ENCODE results near the gene TRIP12. TPM values are rescaled to one million over a fixed set of nuclear protein-coding genes. Genes with fewer than 3 reads are reported as not detected.

TRIP12 gene
- total RNA-seq, 1 experiment from 2014 or later, result 368 TPM

DNA sequence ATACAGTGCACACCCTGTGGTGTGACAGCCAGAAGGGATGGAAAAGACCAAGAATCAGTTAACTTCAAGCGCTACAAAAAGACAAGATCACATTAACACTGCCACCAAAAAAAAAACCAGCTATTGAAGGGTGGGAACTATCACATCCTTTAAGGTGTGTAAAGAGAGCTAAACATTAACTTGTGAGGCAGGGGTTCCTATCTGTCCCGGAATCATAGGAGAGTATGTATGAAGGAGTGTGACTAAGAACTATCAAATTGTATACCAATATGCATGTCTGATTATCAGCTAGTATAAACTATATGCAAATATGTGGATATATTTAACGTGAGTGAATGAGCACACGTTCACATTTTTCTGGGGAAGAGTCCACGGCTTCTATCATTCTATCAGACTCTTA lies 119.0 kb downstream of the TRIP12 start:
- no peaks in the 10 kb centered on the region for H3K27me3 ChIP-seq (ENCODE audit: control insufficient read depth, insufficient read depth, low read length)
- no peaks in the 10 kb centered on the region for H3K4me1 ChIP-seq (ENCODE audit: control insufficient read depth, insufficient read depth, low read length)
- ATAC-seq (no peak), DNase-seq (ENCODE audit: low read depth, low spot score) (no peak)
- no peak overlapping the region for H3K4me3 ChIP-seq (ENCODE audit: low read depth in 2 of 2, low read length in 2 of 2)
- TF ChIP-seq SIN3A (IDR thresholded peaks at IDR 0.05; ENCODE audit: borderline replicate concordance, insufficient read depth, low read depth, low read length), result no peak
- TF ChIP-seq TCF7L2 (IDR thresholded peaks at IDR 0.05; ENCODE audit: low read depth, low read length), result no peak
- no peak for TF ChIP-seq POLR2AphosphoS5 (IDR thresholded peaks at IDR 0.05; ENCODE audit: low read depth, low read length)
- TF ChIP-seq REST (IDR thresholded peaks at IDR 0.05; ENCODE audit: insufficient read depth in 1 of 2, low read depth in 2 of 2, low read length in 1 of 2), result no peak
- TF ChIP-seq, protein P1, sequence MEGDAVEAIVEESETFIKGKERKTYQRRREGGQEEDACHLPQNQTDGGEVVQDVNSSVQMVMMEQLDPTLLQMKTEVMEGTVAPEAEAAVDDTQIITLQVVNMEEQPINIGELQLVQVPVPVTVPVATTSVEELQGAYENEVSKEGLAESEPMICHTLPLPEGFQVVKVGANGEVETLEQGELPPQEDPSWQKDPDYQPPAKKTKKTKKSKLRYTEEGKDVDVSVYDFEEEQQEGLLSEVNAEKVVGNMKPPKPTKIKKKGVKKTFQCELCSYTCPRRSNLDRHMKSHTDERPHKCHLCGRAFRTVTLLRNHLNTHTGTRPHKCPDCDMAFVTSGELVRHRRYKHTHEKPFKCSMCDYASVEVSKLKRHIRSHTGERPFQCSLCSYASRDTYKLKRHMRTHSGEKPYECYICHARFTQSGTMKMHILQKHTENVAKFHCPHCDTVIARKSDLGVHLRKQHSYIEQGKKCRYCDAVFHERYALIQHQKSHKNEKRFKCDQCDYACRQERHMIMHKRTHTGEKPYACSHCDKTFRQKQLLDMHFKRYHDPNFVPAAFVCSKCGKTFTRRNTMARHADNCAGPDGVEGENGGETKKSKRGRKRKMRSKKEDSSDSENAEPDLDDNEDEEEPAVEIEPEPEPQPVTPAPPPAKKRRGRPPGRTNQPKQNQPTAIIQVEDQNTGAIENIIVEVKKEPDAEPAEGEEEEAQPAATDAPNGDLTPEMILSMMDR (IDR thresholded peaks at IDR 0.05), result no peak
- no peak overlapping the region for H3K27ac ChIP-seq (ENCODE audit: low read length)
- ChIA-PET POLR2A (no interaction called here), CTCF (no interaction called here)
- peaks cover 70% of the 10 kb centered on the region for H3K36me3 ChIP-seq (ENCODE audit: control insufficient read depth, insufficient read depth, low read length)
- BruUV-seq (replicated peaks), result no TSS peak
- H3K9me3 ChIP-seq (ENCODE audit: control insufficient read depth, insufficient read depth, low read depth, low read length), result no peaks in the 10 kb centered on the region
- in situ Hi-C loops (cut with HindIII; ENCODE audit: low pct_unique_long_range_greater_than_20kb, low sequenced_read_pairs), result no loop called here
- intact Hi-C loops (cut with micrococcal nuclease; ENCODE audit: unreplicated experiment), result no loop called here

DNA sequence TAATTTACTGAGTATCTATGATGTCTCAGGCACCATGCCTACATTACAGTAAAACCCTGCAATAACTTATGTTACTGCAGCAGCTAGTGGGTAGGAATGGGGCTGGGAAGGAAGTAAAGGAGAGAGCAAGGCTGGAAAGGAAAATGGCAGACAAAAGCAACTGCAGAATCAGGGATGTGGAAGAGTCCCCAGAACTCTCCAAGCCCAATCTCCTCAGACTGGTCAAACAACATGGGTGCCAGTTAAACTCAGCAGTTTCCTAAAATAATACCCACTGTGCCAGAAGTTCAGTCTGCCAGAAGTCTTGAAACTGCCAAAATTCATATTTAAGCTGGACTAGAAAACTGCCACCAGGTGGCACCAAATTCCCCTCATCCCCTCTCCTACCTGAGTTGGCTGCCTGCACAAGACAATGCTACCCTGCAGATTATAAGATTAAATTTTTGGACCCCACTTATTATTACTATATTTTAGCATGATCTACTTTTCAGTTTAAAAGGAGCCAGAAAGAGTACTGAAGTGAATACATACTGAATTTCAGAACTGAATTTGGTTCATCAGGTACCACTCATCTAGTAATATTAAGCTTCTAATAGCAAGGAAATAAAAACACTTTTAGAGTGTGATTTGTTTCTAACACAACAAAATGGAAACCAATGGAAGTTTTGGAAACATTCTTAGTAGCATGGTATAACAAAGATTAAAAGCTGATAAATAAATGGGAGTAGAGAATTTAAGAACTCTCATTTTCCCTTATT lies 120.6 kb downstream of the TRIP12 start:
- ChIA-PET POLR2A (no interaction called here), CTCF (no interaction called here)
- no peak for DNase-seq (ENCODE audit: low read depth, low spot score)
- Histone ChIP-seq H3K27me3 (ENCODE audit: control insufficient read depth, insufficient read depth, low read length) (no peaks in the 10 kb centered on the region), H3K9me3 (ENCODE audit: control insufficient read depth, insufficient read depth, low read depth, low read length) (no peaks in the 10 kb centered on the region), H3K4me1 (ENCODE audit: control insufficient read depth, insufficient read depth, low read length) (no peaks in the 10 kb centered on the region), H3K36me3 (ENCODE audit: control insufficient read depth, insufficient read depth, low read length) (peaks cover 70% of the 10 kb centered on the region), H3K27ac (ENCODE audit: low read length) (no peak overlapping the region), H3K4me3 (ENCODE audit: low read depth in 2 of 2, low read length in 2 of 2) (no peak overlapping the region)
- in situ Hi-C loops (cut with HindIII; ENCODE audit: low pct_unique_long_range_greater_than_20kb, low sequenced_read_pairs) (no loop called here), intact Hi-C loops (cut with micrococcal nuclease; ENCODE audit: unreplicated experiment) (no loop called here)
- BruUV-seq (replicated peaks), result TSS peak; percentile 2
- ATAC-seq, result peak; percentile 85
- TF ChIP-seq, protein P1 (IDR thresholded peaks at IDR 0.05), result peak; percentile 87
- no peak for TF ChIP-seq POLR2AphosphoS5 (IDR thresholded peaks at IDR 0.05; ENCODE audit: low read depth, low read length)
